ENCODE results near the gene TXNDC16.

- TF ChIP-seq POLR2AphosphoS5 (IDR thresholded peaks at IDR 0.05) (no peak), CTCF (IDR thresholded peaks at IDR 0.05) (no peak)
Observed at GRCh38 chr14:52522033-52522432, 30.3 kb downstream of the TXNDC16 start.

All from stomach (tissue), 4 donors.